ENCODE data around the gene BCL2A1.
"Not testable (repeated sequence)": the region's sequence is repeated elsewhere in the genome, so short reads cannot be mapped to it uniquely, and the experiment has no call there.

Gene BCL2A1

DNA sequence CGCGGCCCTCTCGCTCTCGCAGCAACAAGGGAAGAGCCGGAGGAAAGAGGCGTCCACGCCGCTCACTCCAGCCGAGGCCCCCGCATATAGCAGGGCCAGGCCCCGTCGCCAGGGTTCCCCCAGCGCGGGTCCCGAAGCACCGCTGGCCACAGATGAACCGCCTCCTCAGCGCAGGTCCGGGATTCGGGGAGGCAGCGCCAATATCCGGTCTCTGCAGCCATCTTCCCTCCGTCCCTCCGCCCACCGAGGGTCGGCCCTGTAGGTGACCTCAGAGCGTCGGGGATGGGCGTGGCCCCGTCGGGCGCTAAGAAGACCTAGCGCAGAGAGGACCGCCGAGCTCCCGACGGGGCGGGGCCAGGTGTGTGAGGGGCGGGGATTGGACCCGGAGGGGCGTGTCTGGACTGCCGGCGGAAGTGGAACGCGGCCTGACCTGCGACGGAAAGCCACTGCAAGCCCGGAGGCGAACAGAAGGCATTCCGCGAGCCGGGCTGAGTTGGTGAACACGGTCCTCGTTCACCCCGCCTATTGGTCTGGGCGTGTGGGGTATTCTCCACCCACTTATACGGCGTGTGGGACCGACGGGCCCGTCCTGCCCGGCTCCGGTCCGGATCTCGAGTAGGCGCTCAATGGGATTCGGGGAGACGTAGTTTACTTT lies 47.4 kb downstream of the BCL2A1 start:
- DNase-seq (ENCODE audit: low read depth), result peak; percentile 97

GRCh38 chr15:79923079-79923514 lies 47.9 kb downstream of the BCL2A1 start:
- DNase-seq (ENCODE audit: low read depth), result peak; percentile 10

DNA sequence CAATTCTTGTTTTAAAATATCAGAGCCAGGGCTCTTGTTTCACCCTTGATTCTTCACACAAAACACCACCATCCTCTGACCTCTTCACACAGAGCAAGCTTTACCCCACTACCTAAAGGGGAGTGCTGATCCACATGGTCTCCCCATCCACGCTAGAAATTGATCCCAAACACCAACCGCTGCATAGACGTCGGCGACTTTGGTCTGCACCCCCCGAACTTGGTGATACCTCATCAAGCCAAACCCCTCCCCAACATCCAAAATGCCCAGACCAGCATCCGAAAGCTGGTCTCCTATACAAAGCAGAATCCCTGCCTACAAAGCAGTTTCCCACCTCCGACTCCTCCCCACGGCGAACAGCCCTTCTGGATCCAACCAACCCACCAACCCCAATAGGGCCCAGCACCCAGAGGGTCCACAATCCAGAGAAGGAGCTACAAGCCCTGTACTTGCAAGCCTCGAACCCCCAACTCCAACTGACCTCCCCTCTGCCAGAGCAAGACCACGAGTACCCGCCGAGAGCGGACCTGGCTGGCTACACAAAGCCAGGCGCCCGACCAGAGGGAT lies 48.4 kb downstream of the BCL2A1 start:
- no peak for DNase-seq (ENCODE audit: low read depth)

DNA sequence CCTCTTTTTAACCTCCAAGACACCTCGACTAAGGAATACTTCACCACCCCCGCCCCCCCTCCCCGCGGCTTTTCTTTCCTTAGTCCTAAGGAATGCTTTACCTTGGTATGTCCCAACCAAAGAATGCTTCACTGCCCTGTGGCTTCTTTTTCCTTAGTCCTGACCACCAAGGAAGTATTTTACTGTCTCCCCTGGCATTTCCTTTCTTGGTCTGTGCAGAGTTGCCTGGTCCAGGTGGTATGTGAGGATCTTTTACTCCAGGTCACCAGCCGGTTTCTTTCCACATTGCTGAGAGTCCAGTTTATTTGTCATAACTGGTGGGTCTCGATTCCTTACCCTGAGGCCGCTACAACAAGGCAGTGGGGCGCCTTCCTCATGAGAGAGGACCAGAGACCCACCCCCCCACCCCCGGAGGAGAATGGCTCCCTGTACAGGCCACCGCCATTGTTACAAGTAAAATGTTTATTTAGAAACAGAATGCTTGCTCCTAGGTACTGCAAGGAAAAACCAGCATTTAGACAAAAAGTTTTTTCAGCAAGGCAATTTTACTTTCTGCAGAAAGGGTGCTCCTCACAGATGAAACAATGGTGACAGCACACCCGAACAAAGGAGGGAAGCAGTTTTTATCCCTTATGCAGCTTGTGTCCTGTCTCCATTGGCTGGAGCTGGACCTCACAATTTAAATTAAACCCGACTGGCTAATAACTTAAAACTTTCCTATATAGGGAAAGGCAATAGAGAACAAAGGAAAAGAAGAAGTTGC lies 51.1 kb downstream of the BCL2A1 start:
- DNase-seq (ENCODE audit: low read depth), result no peak

- DNase-seq (ENCODE audit: low read depth), result no peak
Measured at GRCh38 chr15:79919090-79919748, 51.8 kb downstream of the BCL2A1 start.

GRCh38 chr15:79918278-79918677 lies 52.7 kb downstream of the BCL2A1 start:
- no peak for DNase-seq (ENCODE audit: low read depth)

DNA sequence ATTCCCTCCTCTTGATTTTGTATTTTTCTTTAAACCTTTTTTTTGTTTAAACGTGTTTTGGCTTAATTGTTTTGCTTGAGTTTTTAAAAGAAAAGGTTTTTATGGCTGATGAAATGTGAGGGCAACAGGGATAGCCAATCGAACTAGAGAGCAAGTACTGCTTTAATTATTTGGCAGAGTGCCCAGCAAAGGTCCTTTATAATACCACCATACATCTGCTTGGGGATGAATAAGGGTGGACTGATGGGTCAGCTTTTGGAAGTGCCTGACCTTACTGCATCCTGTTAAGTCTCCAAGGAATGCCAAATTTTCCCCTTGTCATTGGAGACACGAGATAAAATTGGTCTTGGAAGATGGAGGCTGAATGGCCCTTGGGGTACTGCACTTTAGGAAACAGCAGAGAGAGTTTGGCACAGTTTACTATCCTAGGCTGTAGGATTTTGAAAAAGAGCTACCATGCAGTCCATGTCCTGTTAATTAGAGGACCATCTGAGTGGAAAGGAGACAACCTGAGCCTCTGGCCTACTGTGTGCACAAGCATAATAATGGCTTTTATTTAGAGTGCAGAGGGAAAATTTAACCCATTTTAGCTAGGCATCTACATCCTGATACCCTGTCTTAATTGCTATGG lies 54.4 kb downstream of the BCL2A1 start:
- DNase-seq (ENCODE audit: low read depth), result no peak

DNA sequence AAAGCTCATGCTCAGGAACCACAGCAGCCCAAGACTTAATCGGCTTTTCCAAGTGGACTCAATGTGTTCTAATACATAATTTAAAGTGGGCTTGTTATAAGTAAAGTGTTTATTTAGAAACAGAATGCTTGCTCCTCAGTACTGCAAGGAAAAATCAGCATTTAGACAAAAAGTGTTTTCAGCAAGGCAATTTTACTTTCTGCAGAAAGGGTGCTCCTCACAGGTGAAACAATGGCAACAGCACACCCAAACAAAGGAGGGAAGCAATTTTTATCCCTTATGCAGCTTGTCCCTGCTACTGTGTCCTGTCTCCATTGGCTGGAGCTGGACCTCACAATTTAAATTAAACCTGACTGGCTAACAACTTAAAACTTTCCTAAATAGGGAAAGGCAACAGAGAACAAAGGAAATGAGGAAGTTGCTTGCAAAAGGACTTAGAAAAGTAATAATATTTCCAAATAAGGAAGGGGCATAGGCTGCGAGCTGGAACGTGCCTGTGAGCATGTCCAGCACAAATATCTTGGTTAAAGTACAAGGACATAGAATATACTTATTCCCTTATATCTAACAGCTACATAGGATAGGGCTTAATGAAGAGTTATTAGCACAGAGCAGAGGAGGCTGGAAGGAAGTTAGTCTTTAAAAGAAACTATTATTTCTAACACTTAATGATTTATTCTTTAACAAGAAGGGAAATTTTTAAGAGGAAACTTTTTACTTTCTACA lies 55.1 kb downstream of the BCL2A1 start:
- not testable (repeated sequence) for DNase-seq (ENCODE audit: low read depth)

GRCh38 chr15:79914728-79915127 lies 56.3 kb downstream of the BCL2A1 start:
- DNase-seq (ENCODE audit: low read depth), result no peak

Measured in stimulated activated CD8-positive, alpha-beta memory T cell treated with anti-CD3 and anti-CD28 coated beads, Interleukin-15, amount 100 ng/mL, for 24 hours (primary cell).